ENCODE data around the gene ATG4D.
"Not testable (repeated sequence)": the region's sequence is repeated elsewhere in the genome, so short reads cannot be mapped to it uniquely, and the experiment has no call there.

ATG4D gene

GRCh38 chr19:10548746-10549276 lies 5.1 kb downstream of the ATG4D start:
- Histone ChIP-seq H3K27ac (ENCODE audit: low read length, poor library complexity, severe bottlenecking) (no peak overlapping the region), H2BK120ac (ENCODE audit: low read depth, low read length) (no peak overlapping the region), H3K4me1 (ENCODE audit: control insufficient read depth, insufficient read depth, low read depth, low read length) (peaks cover 10% of the 10 kb centered on the region), H2AFZ (ENCODE audit: low read depth, low read length) (no peak overlapping the region), H4K91ac (ENCODE audit: low read length) (no peak overlapping the region), H3K14ac (ENCODE audit: low read length in 2 of 2) (no peak overlapping the region), H3K18ac (ENCODE audit: low read depth in 1 of 2, low read length in 2 of 2) (no peak overlapping the region), H3K9ac (ENCODE audit: low read length) (no peak overlapping the region), H2BK15ac (ENCODE audit: low read depth, poor library complexity, severe bottlenecking) (no peak overlapping the region), H3K4ac (ENCODE audit: low read depth in 1 of 2, low read length in 2 of 2) (no peak overlapping the region), H2BK12ac (ENCODE audit: low read length in 2 of 2) (no peak overlapping the region), H3K79me1 (replicated peaks; ENCODE audit: low read length, poor library complexity, severe bottlenecking) (peaks cover 30% of the 10 kb centered on the region), H3K36me3 (ENCODE audit: control insufficient read depth in 1 of 2, insufficient read depth in 2 of 2, low read depth in 1 of 2, low read length in 2 of 2) (peaks cover 43 to 52% of the 10 kb centered on the region in 2 experiments), H2AK5ac (ENCODE audit: low read length, severe bottlenecking) (no peak overlapping the region), H2BK5ac (ENCODE audit: low read depth, low read length, poor library complexity, severe bottlenecking) (no peak overlapping the region), H3K23ac (ENCODE audit: low read length in 2 of 2) (no peak overlapping the region), H3K27me3 (ENCODE audit: control insufficient read depth in 1 of 2, insufficient read depth in 1 of 2, low read length in 2 of 2) (no peaks in the 10 kb centered on the region), H4K8ac (ENCODE audit: low read length) (no peak overlapping the region), H3K4me3 (ENCODE audit: insufficient read depth in 1 of 2, low read depth in 1 of 2, low read length in 2 of 2) (no peak overlapping the region), H3K4me2 (ENCODE audit: low read length, poor library complexity, severe bottlenecking) (no peak overlapping the region), H3K9me3 (ENCODE audit: control insufficient read depth, low read length) (no peaks in the 10 kb centered on the region)
- no peak for DNase-seq
- WGBS = 93% methylated on average over 18 of the region's 18 CpGs

DNA sequence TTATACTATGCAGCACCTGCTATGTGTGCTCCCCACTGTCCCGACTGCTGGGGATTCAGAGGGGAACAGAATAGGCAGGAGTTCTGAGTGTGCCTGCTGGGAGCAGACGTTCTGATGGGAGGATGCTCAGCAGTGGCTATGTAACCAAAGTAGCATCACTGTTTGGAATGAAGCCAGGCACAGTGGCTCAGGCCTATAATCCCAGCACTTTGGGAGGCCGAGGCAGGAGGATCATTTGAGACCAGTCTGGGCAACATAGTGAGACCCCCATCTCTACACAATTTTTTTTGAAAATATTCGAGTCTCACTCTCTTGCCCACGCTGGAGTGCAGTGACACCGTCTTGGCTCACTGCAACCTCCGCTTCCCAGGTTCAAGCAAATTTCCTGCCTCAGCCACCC lies 6.0 kb downstream of the ATG4D start:
- Histone ChIP-seq H2BK12ac (ENCODE audit: low read length in 2 of 2) (no peak overlapping the region), H3K4me3 (ENCODE audit: insufficient read depth in 1 of 2, low read depth in 1 of 2, low read length in 2 of 2) (no peak overlapping the region), H3K4ac (ENCODE audit: low read depth in 1 of 2, low read length in 2 of 2) (no peak overlapping the region), H2BK15ac (ENCODE audit: low read depth, poor library complexity, severe bottlenecking) (no peak overlapping the region), H3K36me3 (ENCODE audit: control insufficient read depth in 1 of 2, insufficient read depth in 2 of 2, low read depth in 1 of 2, low read length in 2 of 2) (peaks cover 52 to 61% of the 10 kb centered on the region in 2 experiments), H3K79me1 (replicated peaks; ENCODE audit: low read length, poor library complexity, severe bottlenecking) (peaks cover 29% of the 10 kb centered on the region), H2BK5ac (ENCODE audit: low read depth, low read length, poor library complexity, severe bottlenecking) (no peak overlapping the region), H4K91ac (ENCODE audit: low read length) (no peak overlapping the region), H3K4me1 (ENCODE audit: control insufficient read depth, insufficient read depth, low read depth, low read length) (peaks cover 6% of the 10 kb centered on the region), H3K27me3 (ENCODE audit: control insufficient read depth in 1 of 2, insufficient read depth in 1 of 2, low read length in 2 of 2) (no peaks in the 10 kb centered on the region), H3K14ac (ENCODE audit: low read length in 2 of 2) (no peak overlapping the region), H2AK5ac (ENCODE audit: low read length, severe bottlenecking) (no peak overlapping the region), H3K27ac (ENCODE audit: low read length, poor library complexity, severe bottlenecking) (no peak overlapping the region), H3K23ac (ENCODE audit: low read length in 2 of 2) (no peak overlapping the region), H3K9me3 (ENCODE audit: control insufficient read depth, low read length) (no peaks in the 10 kb centered on the region), H3K18ac (ENCODE audit: low read depth in 1 of 2, low read length in 2 of 2) (no peak overlapping the region), H2BK120ac (ENCODE audit: low read depth, low read length) (no peak overlapping the region), H2AFZ (ENCODE audit: low read depth, low read length) (no peak overlapping the region), H3K4me2 (ENCODE audit: low read length, poor library complexity, severe bottlenecking) (no peak overlapping the region), H4K8ac (ENCODE audit: low read length) (no peak overlapping the region), H3K9ac (ENCODE audit: low read length) (no peak overlapping the region)
- 98% methylated on average over 7 of the region's 7 CpGs for WGBS
- no peak for DNase-seq

DNA sequence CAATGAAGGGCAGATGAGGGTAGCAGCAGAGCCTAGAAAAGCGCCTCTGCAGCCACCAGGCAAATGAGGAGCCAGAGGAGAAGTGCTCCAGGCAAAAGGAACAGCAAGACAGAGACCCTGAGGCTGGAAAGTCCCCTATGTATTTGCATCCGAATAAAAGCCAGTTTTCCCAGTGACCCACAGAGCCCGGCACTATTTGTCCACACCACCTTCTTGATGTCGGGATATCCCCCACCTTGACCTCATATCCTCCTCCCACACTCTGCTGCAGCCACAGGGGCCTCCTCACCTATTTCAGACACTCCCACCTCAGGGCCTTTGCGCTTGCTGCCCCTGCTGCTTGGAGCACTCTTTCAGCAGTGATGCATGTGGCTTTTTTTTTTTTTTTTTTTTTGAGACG lies 6.6 kb downstream of the ATG4D start:
- peaks cover 27% of the 10 kb centered on the region for H3K79me1 ChIP-seq (replicated peaks; ENCODE audit: low read length, poor library complexity, severe bottlenecking)
- H3K4ac ChIP-seq (ENCODE audit: low read depth in 1 of 2, low read length in 2 of 2) = no peak overlapping the region
- H4K8ac ChIP-seq (ENCODE audit: low read length) = no peak overlapping the region
- H3K27me3 ChIP-seq (ENCODE audit: control insufficient read depth in 1 of 2, insufficient read depth in 1 of 2, low read length in 2 of 2) = no peaks in the 10 kb centered on the region
- no peak overlapping the region for H2BK15ac ChIP-seq (ENCODE audit: low read depth, poor library complexity, severe bottlenecking)
- WGBS = 96% methylated on average over 5 of the region's 6 CpGs
- peaks cover 3% of the 10 kb centered on the region for H3K4me1 ChIP-seq (ENCODE audit: control insufficient read depth, insufficient read depth, low read depth, low read length)
- H3K27ac ChIP-seq (ENCODE audit: low read length, poor library complexity, severe bottlenecking) = no peak overlapping the region
- H3K9me3 ChIP-seq (ENCODE audit: control insufficient read depth, low read length) = no peaks in the 10 kb centered on the region
- no peak overlapping the region for H2AK5ac ChIP-seq (ENCODE audit: low read length, severe bottlenecking)
- H3K18ac ChIP-seq (ENCODE audit: low read depth in 1 of 2, low read length in 2 of 2) = no peak overlapping the region
- peaks cover 57 to 67% of the 10 kb centered on the region in 2 experiments for H3K36me3 ChIP-seq (ENCODE audit: control insufficient read depth in 1 of 2, insufficient read depth in 2 of 2, low read depth in 1 of 2, low read length in 2 of 2)
- H3K4me2 ChIP-seq (ENCODE audit: low read length, poor library complexity, severe bottlenecking) = no peak overlapping the region
- DNase-seq = no peak
- no peak overlapping the region for H3K23ac ChIP-seq (ENCODE audit: low read length in 2 of 2)
- H4K91ac ChIP-seq (ENCODE audit: low read length) = no peak overlapping the region
- no peak overlapping the region for H2BK5ac ChIP-seq (ENCODE audit: low read depth, low read length, poor library complexity, severe bottlenecking)
- H2BK12ac ChIP-seq (ENCODE audit: low read length in 2 of 2) = no peak overlapping the region
- H2AFZ ChIP-seq (ENCODE audit: low read depth, low read length) = no peak overlapping the region
- H3K9ac ChIP-seq (ENCODE audit: low read length) = no peak overlapping the region
- no peak overlapping the region for H2BK120ac ChIP-seq (ENCODE audit: low read depth, low read length)
- no peak overlapping the region for H3K4me3 ChIP-seq (ENCODE audit: insufficient read depth in 1 of 2, low read depth in 1 of 2, low read length in 2 of 2)
- no peak overlapping the region for H3K14ac ChIP-seq (ENCODE audit: low read length in 2 of 2)

GRCh38 chr19:10551006-10551405 lies 7.3 kb downstream of the ATG4D start:
- WGBS = 97% methylated on average over 9 of the region's 9 CpGs
- not testable (repeated sequence) for H3K4me3 ChIP-seq (ENCODE audit: insufficient read depth in 1 of 2, low read depth in 1 of 2, low read length in 2 of 2); H3K18ac ChIP-seq (ENCODE audit: low read depth in 1 of 2, low read length in 2 of 2); H3K4me1 ChIP-seq (ENCODE audit: control insufficient read depth, insufficient read depth, low read depth, low read length); H3K9ac ChIP-seq (ENCODE audit: low read length); H3K27ac ChIP-seq (ENCODE audit: low read length, poor library complexity, severe bottlenecking); H3K9me3 ChIP-seq (ENCODE audit: control insufficient read depth, low read length); H2BK15ac ChIP-seq (ENCODE audit: low read depth, poor library complexity, severe bottlenecking); DNase-seq; H2BK12ac ChIP-seq (ENCODE audit: low read length in 2 of 2); H2BK5ac ChIP-seq (ENCODE audit: low read depth, low read length, poor library complexity, severe bottlenecking); H4K8ac ChIP-seq (ENCODE audit: low read length); H3K4ac ChIP-seq (ENCODE audit: low read depth in 1 of 2, low read length in 2 of 2); H4K91ac ChIP-seq (ENCODE audit: low read length); H2AK5ac ChIP-seq (ENCODE audit: low read length, severe bottlenecking); H3K23ac ChIP-seq (ENCODE audit: low read length in 2 of 2); H3K14ac ChIP-seq (ENCODE audit: low read length in 2 of 2); H3K27me3 ChIP-seq (ENCODE audit: control insufficient read depth in 1 of 2, insufficient read depth in 1 of 2, low read length in 2 of 2); H3K4me2 ChIP-seq (ENCODE audit: low read length, poor library complexity, severe bottlenecking); H2BK120ac ChIP-seq (ENCODE audit: low read depth, low read length); H2AFZ ChIP-seq (ENCODE audit: low read depth, low read length)
- peaks cover 64 to 74% of the 10 kb centered on the region in 2 experiments for H3K36me3 ChIP-seq (ENCODE audit: control insufficient read depth in 1 of 2, insufficient read depth in 2 of 2, low read depth in 1 of 2, low read length in 2 of 2)
- H3K79me1 ChIP-seq (replicated peaks; ENCODE audit: low read length, poor library complexity, severe bottlenecking) = peaks cover 24% of the 10 kb centered on the region
